GM21515 (cell line): ENCODE measurements around the gene PCDHGB6.
A peak's percentile ranks its signal among the peaks of the same experiment; 100 is the strongest.
"Not testable (repeated sequence)": the region's sequence is repeated elsewhere in the genome, so short reads cannot be mapped to it uniquely, and the experiment has no call there.

Source experiments
- ATAC-seq: cut with Tn5 transposase; IDR thresholded peaks from one replicate; pipeline ENCODE4 v1.9.1; 2021; ENCODE audit not compliant: unreplicated experiment

Gene PCDHGB6

GRCh38 chr5:141388661-141389060, 19.2 kb upstream of the PCDHGB6 start:
- ATAC-seq, result no peak

- ATAC-seq, result no peak
Measured at GRCh38 chr5:141389153-141390042, 18.4 kb upstream of the PCDHGB6 start.

- ATAC-seq, result no peak
Measured at GRCh38 chr5:141392429-141393198, 15.2 kb upstream of the PCDHGB6 start, which contains the start of gene PCDHGA8. Gene PCDHGA8, plus strand, starts transcription at chr5:141392633. Its CDS starts 181 bp downstream, at chr5:141392814.

GRCh38 chr5:141393267-141393666, 14.6 kb upstream of the PCDHGB6 start:
- no peak for ATAC-seq

GRCh38 chr5:141394401-141395187, 13.2 kb upstream of the PCDHGB6 start:
- ATAC-seq, result not testable (repeated sequence)

GRCh38 chr5:141397756-141398551, 9.9 kb upstream of the PCDHGB6 start, which contains the start of gene PCDHGB5:
Gene PCDHGB5, plus strand, starts transcription at chr5:141397947. Its CDS starts 181 bp downstream, at chr5:141398128.
- ATAC-seq, result peak; percentile 73

GRCh38 chr5:141398608-141399007, 9.2 kb upstream of the PCDHGB6 start:
- no peak for ATAC-seq

- ATAC-seq, result no peak
Measured at GRCh38 chr5:141399555-141400258, 8.1 kb upstream of the PCDHGB6 start.

- ATAC-seq, result no peak
Measured at GRCh38 chr5:141402553-141403243, 5.1 kb upstream of the PCDHGB6 start, which contains the start of gene PCDHGA9. Gene PCDHGA9, plus strand, starts transcription at chr5:141402778. Its CDS starts 175 bp downstream, at chr5:141402953.

GRCh38 chr5:141403387-141403786, 4.4 kb upstream of the PCDHGB6 start:
- no peak for ATAC-seq

GRCh38 chr5:141409598-141410306, 1.9 kb downstream of the PCDHGB6 start:
- ATAC-seq, result no peak

- ATAC-seq, result no peak
Measured at GRCh38 chr5:141411575-141411974, 3.8 kb downstream of the PCDHGB6 start.

GRCh38 chr5:141412854-141413539, 5.2 kb downstream of the PCDHGB6 start, which contains the start of gene PCDHGA10:
Gene PCDHGA10, plus strand, starts transcription at chr5:141412987. Its CDS starts 189 bp downstream, at chr5:141413176.
- ATAC-seq, result peak; percentile 62

- ATAC-seq, result no peak
Measured at GRCh38 chr5:141413540-141414069, 5.8 kb downstream of the PCDHGB6 start.

- not testable (repeated sequence) for ATAC-seq
Measured at GRCh38 chr5:141414548-141415274, 6.9 kb downstream of the PCDHGB6 start.

- not testable (repeated sequence) for ATAC-seq
Measured at GRCh38 chr5:141415275-141415618, 7.4 kb downstream of the PCDHGB6 start.
